Measurements from ENCODE around the gene LMOD1. TPM values are rescaled to one million over a fixed set of nuclear protein-coding genes. Genes with fewer than 3 reads are reported as not detected.

The LMOD1 gene
- total and polyA plus RNA-seq, 11 donors: 4.6 to 24.9 (median 10.0) TPM

GRCh38 chr1:201894343-201895119 lies 51.8 kb downstream of the LMOD1 start:
- ATAC-seq (no peak), DNase-seq (no peak)
- 81 to 92% (median 87%) methylated on average over 5 of the region's 5 CpGs for WGBS, 4 donors
- no peaks in the 10 kb centered on the region for H3K9me3 ChIP-seq
- TF ChIP-seq POLR2A (IDR thresholded peaks at IDR 0.05) (no peak), CTCF (IDR thresholded peaks at IDR 0.05) (no peak)
- intact Hi-C loops (cut with DNase I): loop anchor here in 8 of 10 donors (2.0 to 10.0 kb wide), 8 partner anchors 50 to 240 kb away; partner anchors contain the start of genes TIMM17A (in 3 of the 8), LMOD1 (in 2 of the 8) and GPR37L1 (in 1 of the 8)
- H3K4me1 ChIP-seq: peaks cover 0 to 51% (median 15%) of the 10 kb centered on the region in 12 donors
- peaks cover 0 to 2% (median 0%) of the 10 kb centered on the region in 9 donors for H3K27me3 ChIP-seq
- peaks cover 0 to 13% (median 3%) of the 10 kb centered on the region in 9 donors for H3K36me3 ChIP-seq
- peak overlapping the region in 2 of 12 donors; percentile 62 to 80 for H3K27ac ChIP-seq
- H3K4me3 ChIP-seq: no peak overlapping the region

- H3K4me3 ChIP-seq: no peak overlapping the region
- H3K27ac ChIP-seq: peak overlapping the region in 2 of 12 donors; percentile 25 to 80
- H3K4me1 ChIP-seq: peaks cover 2 to 60% (median 22%) of the 10 kb centered on the region in 12 donors
- no peak for ATAC-seq
- intact Hi-C loops (cut with DNase I): loop anchor here in 5 of 10 donors (10.0 kb wide), 4 partner anchors 51 to 241 kb away; partner anchors contain the start of genes GPR37L1 (in 1 of the 5) and LMOD1 (in 1 of the 5)
- WGBS, 4 donors: 42 to 64% (median 53%) methylated on average over 3 of the region's 3 CpGs
- peaks cover 0 to 13% (median 0%) of the 10 kb centered on the region in 9 donors for H3K36me3 ChIP-seq
- TF ChIP-seq POLR2A (IDR thresholded peaks at IDR 0.05): no peak
- no peak for TF ChIP-seq CTCF (IDR thresholded peaks at IDR 0.05)
- H3K9me3 ChIP-seq: no peaks in the 10 kb centered on the region
- no peak for DNase-seq
- peaks cover 0 to 7% (median 0%) of the 10 kb centered on the region in 9 donors for H3K27me3 ChIP-seq
Observed at GRCh38 chr1:201893431-201893830, 52.9 kb downstream of the LMOD1 start.

GRCh38 chr1:201892211-201892610 lies 54.1 kb downstream of the LMOD1 start:
- 81 to 91% (median 88%) methylated on average over 1 to 6 of the region's 6 CpGs for WGBS, 4 donors
- peak overlapping the region in 1 of 12 donors; percentile 60 for H3K27ac ChIP-seq
- intact Hi-C loops (cut with DNase I): loop anchor here in 5 of 10 donors (10.0 kb wide), 4 partner anchors 53 to 243 kb away; partner anchors contain the start of genes GPR37L1 (in 1 of the 5) and LMOD1 (in 1 of the 5)

More at GRCh38 chr1:201892211-201892610, 54.1 kb downstream of the LMOD1 start:
- DNase-seq (no peak), ATAC-seq (no peak)
- Histone ChIP-seq H3K9me3 (no peaks in the 10 kb centered on the region), H3K36me3 (peaks cover 0 to 10% (median 0%) of the 10 kb centered on the region in 9 donors), H3K4me3 (no peak overlapping the region), H3K27me3 (peaks cover 0 to 14% (median 0%) of the 10 kb centered on the region in 9 donors), H3K4me1 (peaks cover 2 to 63% (median 24%) of the 10 kb centered on the region in 12 donors)
- no peak for TF ChIP-seq CTCF (IDR thresholded peaks at IDR 0.05)
- TF ChIP-seq POLR2A (IDR thresholded peaks at IDR 0.05): no peak

All from heart left ventricle (tissue), 16 donors.